Duodenal mucosa (tissue), 2 donors: Measurements from ENCODE around the gene UBR4.

Experiments
- H3K27ac ChIP-seq: one replicate; pipeline ENCODE4 v1.7.0; 2013; ENCODE audit warnings: low read depth, low read length
- H3K27me3 ChIP-seq, 2 donors: one replicate each; pipeline ENCODE4 v1.7.0; 2013; ENCODE audit warnings: low read length in 2 of 2, control low read depth in 1 of 2; ENCODE audit not compliant: insufficient read depth in 2 of 2, control insufficient read depth in 1 of 2
- H3K36me3 ChIP-seq, 2 donors: one replicate each; pipeline ENCODE4 v1.7.0; 2013; ENCODE audit warnings: low read length in 2 of 2, control low read depth in 1 of 2; ENCODE audit not compliant: insufficient read depth in 2 of 2, control insufficient read depth in 1 of 2
- H3K4me1 ChIP-seq, 2 donors: one replicate each; pipeline ENCODE4 v1.7.0; 2013; ENCODE audit warnings: low read length in 2 of 2, control low read depth in 1 of 2; ENCODE audit not compliant: insufficient read depth in 2 of 2, control insufficient read depth in 1 of 2
- H3K4me3 ChIP-seq, 2 donors: one replicate each; pipeline ENCODE4 v1.7.0; 2013; ENCODE audit warnings: low read length in 2 of 2, low read depth in 1 of 2
- H3K9ac ChIP-seq, 2 donors: one replicate each; pipeline ENCODE4 v1.7.0; 2013; ENCODE audit warnings: low read length in 2 of 2, low read depth in 1 of 2
- H3K9me3 ChIP-seq, 2 donors: one replicate each; pipeline ENCODE4 v1.7.0; 2013; ENCODE audit warnings: low read length in 2 of 2, control low read depth in 1 of 2; ENCODE audit not compliant: control insufficient read depth in 1 of 2

UBR4 gene

DNA sequence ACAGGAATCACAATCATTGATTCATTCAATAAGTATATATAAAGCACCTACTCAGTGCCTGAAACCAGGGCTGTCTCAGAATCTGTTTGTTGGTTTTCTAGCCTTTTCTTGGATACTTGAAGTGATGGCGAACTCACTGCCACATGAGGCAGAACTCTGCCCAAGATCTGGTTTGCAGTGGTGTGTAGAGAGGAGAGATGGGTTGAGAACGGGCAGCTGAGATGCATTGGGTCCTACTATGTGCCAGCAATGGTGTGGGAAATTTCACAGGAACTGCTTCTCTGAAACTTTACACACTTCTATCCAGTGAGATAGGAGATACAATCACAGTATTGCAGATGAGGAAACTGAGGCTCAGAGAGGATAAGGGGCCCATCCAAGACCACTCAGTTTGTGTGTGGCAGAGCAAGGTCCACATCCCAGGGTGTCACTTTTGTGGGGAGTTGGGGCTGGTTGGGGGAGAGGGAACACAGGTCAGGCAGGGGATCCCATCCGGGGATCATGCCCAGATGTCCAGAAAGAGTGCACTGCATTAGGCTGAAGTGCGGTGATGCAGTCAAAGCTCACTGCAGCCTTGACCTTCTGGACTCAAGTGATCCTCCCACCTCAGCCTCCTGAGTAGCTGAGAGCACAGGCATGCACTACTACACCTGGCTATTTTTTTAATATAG lies 169.9 kb downstream of the UBR4 start:
- no peaks in the 10 kb centered on the region for H3K4me1 ChIP-seq
- no peak overlapping the region for H3K9ac ChIP-seq
- H3K4me3 ChIP-seq, result no peak overlapping the region
- H3K27ac ChIP-seq, result no peak overlapping the region
- H3K27me3 ChIP-seq, result peaks cover 0 to 3% of the 10 kb centered on the region in 2 donors
- no peaks in the 10 kb centered on the region for H3K36me3 ChIP-seq
- H3K9me3 ChIP-seq, result no peaks in the 10 kb centered on the region

DNA sequence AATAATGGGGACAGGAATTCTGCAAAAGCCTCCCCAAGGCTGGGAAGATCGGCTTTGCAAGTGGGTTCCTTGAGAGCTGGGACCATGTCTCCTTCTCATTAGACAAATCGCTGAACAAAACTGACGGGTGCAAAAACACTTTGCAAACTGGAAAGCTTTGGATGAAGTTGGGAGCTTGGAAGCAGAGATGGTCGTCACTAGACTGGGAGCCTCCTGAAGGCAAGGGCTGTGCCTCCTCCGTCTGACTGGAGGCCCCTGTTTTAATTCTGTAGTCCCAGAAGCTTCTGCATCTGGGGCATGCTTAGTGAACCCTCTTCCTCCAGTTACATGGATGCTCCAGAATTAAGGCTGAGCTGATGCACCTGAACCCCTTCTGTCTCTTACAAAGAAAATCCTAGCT lies 171.3 kb downstream of the UBR4 start:
- no peak overlapping the region for H3K27ac ChIP-seq
- no peaks in the 10 kb centered on the region for H3K36me3 ChIP-seq
- no peaks in the 10 kb centered on the region for H3K4me1 ChIP-seq
- no peak overlapping the region for H3K9ac ChIP-seq
- H3K27me3 ChIP-seq, result peaks cover 0 to 3% of the 10 kb centered on the region in 2 donors
- H3K4me3 ChIP-seq, result no peak overlapping the region
- no peaks in the 10 kb centered on the region for H3K9me3 ChIP-seq

GRCh38 chr1:19038096-19038495 lies 172.0 kb downstream of the UBR4 start:
- no peak overlapping the region for H3K4me3 ChIP-seq
- no peaks in the 10 kb centered on the region for H3K4me1 ChIP-seq
- H3K27ac ChIP-seq, result no peak overlapping the region
- no peaks in the 10 kb centered on the region for H3K36me3 ChIP-seq
- no peak overlapping the region for H3K9ac ChIP-seq
- peaks cover 0 to 3% of the 10 kb centered on the region in 2 donors for H3K27me3 ChIP-seq
- no peaks in the 10 kb centered on the region for H3K9me3 ChIP-seq

- Histone ChIP-seq H3K9ac (no peak overlapping the region), H3K9me3 (no peaks in the 10 kb centered on the region), H3K27ac (no peak overlapping the region), H3K4me3 (no peak overlapping the region), H3K36me3 (no peaks in the 10 kb centered on the region), H3K27me3 (peaks cover 0 to 3% of the 10 kb centered on the region in 2 donors), H3K4me1 (no peaks in the 10 kb centered on the region)
Measured at GRCh38 chr1:19037659-19038058, 172.4 kb downstream of the UBR4 start.

DNA sequence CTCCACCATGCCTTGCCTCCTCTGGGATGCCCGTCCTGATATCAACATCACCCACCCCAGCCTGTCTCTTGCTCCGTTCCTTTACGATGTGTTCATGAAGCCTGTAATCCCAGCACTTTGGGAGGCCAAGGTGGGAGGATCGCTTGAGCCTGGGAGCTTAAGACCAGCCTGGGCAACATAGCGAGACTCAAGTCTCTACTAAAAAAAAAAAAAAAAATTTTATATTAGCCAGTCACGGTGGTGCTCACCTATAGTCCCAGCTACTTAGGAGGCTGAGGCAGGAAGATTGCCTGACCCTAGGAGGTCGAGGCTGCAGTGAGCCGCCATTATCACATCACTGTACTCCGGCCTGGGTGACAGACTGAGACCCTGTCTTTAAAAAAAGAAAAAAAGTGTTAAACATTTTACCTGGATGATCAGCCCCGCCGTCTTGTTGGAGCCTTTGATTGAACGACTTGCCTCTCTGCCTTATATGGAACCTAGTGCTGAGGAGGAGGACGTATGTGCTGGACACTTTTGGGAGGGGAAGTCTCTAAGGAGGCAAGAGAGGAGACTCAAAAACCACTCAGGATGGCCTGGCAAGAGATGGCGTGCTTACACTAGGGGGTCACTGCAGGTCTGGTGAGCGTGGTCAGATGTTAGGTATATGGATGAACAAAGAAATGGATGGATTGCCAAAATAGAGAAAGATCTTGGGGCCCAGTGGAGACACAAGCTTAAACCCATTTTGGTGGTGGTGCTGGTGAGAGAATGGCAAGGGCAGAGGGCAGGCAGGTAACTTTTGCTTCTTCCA lies 173.1 kb downstream of the UBR4 start:
- no peak overlapping the region for H3K9ac ChIP-seq
- H3K9me3 ChIP-seq, result no peaks in the 10 kb centered on the region
- H3K4me3 ChIP-seq, result no peak overlapping the region
- peaks cover 0 to 3% of the 10 kb centered on the region in 2 donors for H3K27me3 ChIP-seq
- H3K27ac ChIP-seq, result no peak overlapping the region
- no peaks in the 10 kb centered on the region for H3K4me1 ChIP-seq
- H3K36me3 ChIP-seq, result no peaks in the 10 kb centered on the region

DNA sequence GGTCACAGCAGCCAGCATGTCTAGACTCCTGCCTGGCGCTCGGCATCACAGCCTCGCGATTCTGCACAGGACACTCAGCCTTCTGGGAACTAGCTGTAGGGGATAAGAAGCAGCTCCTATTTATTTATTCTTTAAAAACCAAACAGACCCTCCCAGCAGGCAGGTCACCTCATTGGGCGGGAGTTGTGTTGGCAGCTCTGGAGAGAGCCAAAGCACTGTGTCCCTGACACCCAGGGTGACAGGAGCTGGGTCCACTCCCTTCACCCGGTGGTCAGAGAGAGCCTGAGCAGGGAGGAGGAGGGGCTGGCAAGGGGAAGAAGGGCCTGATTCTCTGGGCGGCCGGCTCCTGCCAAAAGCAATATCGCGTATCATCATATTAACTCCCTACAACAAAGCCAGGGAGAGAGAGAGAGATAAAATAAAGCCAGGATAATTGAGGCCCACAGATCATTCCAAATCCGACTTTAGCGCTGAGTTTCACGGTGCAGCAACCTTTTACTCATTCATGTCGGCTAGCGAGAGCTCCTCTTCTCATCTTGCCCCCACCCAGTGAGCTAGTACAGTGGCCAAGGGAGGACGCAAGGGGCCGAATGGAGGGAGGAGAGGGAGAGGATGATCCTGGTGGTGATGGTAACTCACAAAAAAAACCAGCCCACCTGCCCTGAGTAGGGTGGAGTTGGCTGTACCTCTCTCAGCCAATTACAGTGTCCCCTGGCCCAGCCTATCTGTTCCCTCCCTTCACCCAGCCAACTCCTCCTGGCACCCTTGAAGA lies 173.8 kb downstream of the UBR4 start:
- Histone ChIP-seq H3K27me3 (peaks cover 3 to 4% of the 10 kb centered on the region in 2 donors), H3K27ac (no peak overlapping the region), H3K4me1 (no peaks in the 10 kb centered on the region)

DNA sequence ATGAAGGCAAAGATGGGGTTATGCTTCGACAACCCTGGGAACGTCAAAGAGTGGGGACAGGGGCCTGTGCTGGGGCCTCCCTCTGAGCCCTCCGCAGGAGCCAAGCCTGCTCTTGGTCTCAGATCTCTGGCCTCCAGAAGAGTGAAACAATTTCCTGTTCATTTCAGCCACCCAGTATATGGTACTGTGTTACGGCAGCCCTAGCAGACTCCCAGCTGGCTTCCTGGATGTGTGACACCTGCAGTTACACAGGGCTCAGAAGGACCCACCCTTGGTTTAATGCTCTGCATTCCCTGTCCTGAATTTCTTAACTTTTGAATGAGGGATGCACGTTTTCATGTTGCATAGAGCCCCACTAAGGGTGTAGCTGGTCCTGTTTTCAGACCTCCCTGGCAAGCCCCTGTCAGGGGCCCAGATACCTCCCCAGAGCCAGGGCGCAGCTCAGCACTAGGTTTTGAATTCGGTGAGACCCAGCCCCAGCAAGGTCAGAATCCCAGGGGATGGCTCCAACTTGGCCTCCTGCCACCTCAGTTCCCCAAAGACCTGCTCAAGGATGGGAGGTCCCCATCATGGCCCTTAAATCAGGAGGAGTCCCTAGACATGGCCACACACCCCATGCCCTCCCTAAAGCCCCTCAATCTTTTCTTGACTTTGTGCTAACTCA lies 174.6 kb downstream of the UBR4 start:
- Histone ChIP-seq H3K9me3 (no peaks in the 10 kb centered on the region), H3K4me3 (no peak overlapping the region), H3K27ac (no peak overlapping the region), H3K9ac (no peak overlapping the region), H3K4me1 (no peaks in the 10 kb centered on the region), H3K36me3 (no peaks in the 10 kb centered on the region), H3K27me3 (peaks cover 3 to 4% of the 10 kb centered on the region in 2 donors)

More for the DNA sequence above, 173.8 kb downstream of the UBR4 start:
- Histone ChIP-seq H3K9me3 (no peaks in the 10 kb centered on the region), H3K36me3 (no peaks in the 10 kb centered on the region), H3K9ac (no peak overlapping the region), H3K4me3 (no peak overlapping the region)

DNA sequence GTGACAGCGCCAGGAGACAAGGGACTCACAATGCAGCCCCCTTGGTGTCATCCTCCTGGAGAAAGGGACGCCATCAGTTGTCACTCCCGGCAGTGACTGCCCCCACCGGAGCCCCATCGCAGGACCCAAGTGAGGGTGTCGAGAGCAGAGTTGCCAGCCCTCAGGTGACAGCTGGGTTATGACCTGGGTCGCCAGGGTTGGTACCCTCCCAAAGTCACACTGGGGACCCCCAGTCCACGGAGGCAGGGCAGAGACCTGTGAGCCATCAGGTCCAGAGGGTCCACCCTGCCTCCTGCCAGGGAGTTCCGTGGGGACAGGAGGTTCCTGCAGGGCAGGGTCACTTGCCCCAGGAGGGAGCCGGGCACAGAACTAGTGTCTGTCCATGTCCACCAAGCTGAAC lies 175.3 kb downstream of the UBR4 start:
- Histone ChIP-seq H3K9me3 (no peaks in the 10 kb centered on the region), H3K4me1 (no peaks in the 10 kb centered on the region), H3K36me3 (no peaks in the 10 kb centered on the region), H3K27me3 (peaks cover 0 to 4% of the 10 kb centered on the region in 2 donors), H3K27ac (no peak overlapping the region), H3K9ac (no peak overlapping the region), H3K4me3 (no peak overlapping the region)

GRCh38 chr1:19033926-19034680 lies 176.0 kb downstream of the UBR4 start:
- H3K9ac ChIP-seq, result no peak overlapping the region
- no peaks in the 10 kb centered on the region for H3K36me3 ChIP-seq
- H3K9me3 ChIP-seq, result no peaks in the 10 kb centered on the region
- no peak overlapping the region for H3K27ac ChIP-seq
- H3K4me3 ChIP-seq, result no peak overlapping the region
- peaks cover 0 to 4% of the 10 kb centered on the region in 2 donors for H3K27me3 ChIP-seq
- H3K4me1 ChIP-seq, result no peaks in the 10 kb centered on the region
